NB4 (cell line): ENCODE data around the gene PPIA.

Experiments used
- CTCF ChIP-seq: IDR thresholded peaks from one replicate; pipeline ENCODE4 v1.5.1; 2012; ENCODE audit warnings: low read depth, low read length
- MAX ChIP-seq: IDR thresholded peaks from 2 replicates; pipeline ENCODE4 v1.6.1; 2011; ENCODE audit warnings: low read depth, low read length

DNA sequence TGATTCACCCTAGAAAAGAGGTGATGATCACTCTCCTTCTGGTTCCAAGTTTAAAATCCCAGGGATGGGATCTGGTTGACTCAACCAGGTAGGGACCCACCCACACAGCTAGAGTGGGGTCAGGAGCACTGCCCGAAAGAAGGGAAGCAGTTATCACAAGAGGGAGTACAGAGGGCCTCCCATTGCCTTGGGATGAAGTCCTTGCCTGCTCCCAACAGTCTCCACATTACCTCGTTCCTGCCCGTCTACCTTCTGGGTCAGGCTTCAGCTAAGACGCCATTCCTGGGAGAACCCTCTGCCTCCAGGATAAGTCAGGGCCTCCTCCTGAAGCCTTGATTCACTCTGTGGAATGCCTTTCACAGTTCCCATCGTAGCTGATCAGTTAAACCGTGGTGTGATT, 24.0 kb upstream of the PPIA start:
- TF ChIP-seq CTCF (no peak), MAX (no peak)
